OCI-LY7 (cell line): ENCODE data around the gene PEX1. TPM values are rescaled to one million over a fixed set of nuclear protein-coding genes. Genes with fewer than 3 reads are reported as not detected.
"Not testable (repeated sequence)": the region's sequence is repeated elsewhere in the genome, so short reads cannot be mapped to it uniquely, and the experiment has no call there.

Experiments
- BruUV-seq: library from RNA; stranded (reverse); fragments of 400-500 nt; replicated peaks from 2 replicates; lab custom pipeline; 2021; lab: Mats Ljungman, UMichigan
- CTCF ChIA-PET: fragments of 300-600 bp; sonication (Branson Sonifier 250); formaldehyde crosslinking; loops from one replicate; lab custom pipeline; 2022; ENCODE audit warnings: antibody characterized with exemption; ENCODE audit not compliant: unreplicated experiment; lab: Charles Lee
- POLR2A ChIA-PET: fragments of 300-600 bp; sonication (Branson Sonifier 250); formaldehyde crosslinking; loops from one replicate; lab custom pipeline; 2022; ENCODE audit warnings: antibody characterized with exemption; lab: Charles Lee
- DNase-seq: peaks from one replicate; pipeline ENCODE4 v3.0.0-alpha.2; 2015; ENCODE audit warnings: low spot score
- H2AFZ ChIP-seq: fragments of 200-600 bp; sonication (generic), shearing (Covaris generic); 2 replicates; pipeline ENCODE4 v1.6.1; 2014; ENCODE audit warnings: mild to moderate bottlenecking, antibody characterized with exemption, low read length, moderate library complexity
- H3K27ac ChIP-seq: fragments of 200-600 bp; sonication (generic); 2 replicates; pipeline ENCODE4 v1.5.1; 2014; ENCODE audit warnings: mixed run types, low read depth, mild to moderate bottlenecking, moderate library complexity, low read length, inconsistent platforms; ENCODE audit not compliant: poor library complexity, severe bottlenecking
- H3K36me3 ChIP-seq: fragments of 200-600 bp; sonication (generic); 2 replicates; pipeline ENCODE4 v1.6.1; 2014; ENCODE audit warnings: mild to moderate bottlenecking, antibody characterized with exemption, low read length, moderate library complexity, mixed read lengths; ENCODE audit not compliant: insufficient read depth
- H3K4me1 ChIP-seq: fragments of 200-600 bp; sonication (generic); 2 replicates; pipeline ENCODE4 v1.5.1; 2014; ENCODE audit warnings: mild to moderate bottlenecking, low read length; ENCODE audit not compliant: insufficient read depth, poor library complexity, severe bottlenecking
- H3K4me2 ChIP-seq: fragments of 200-600 bp; sonication (generic); 2 replicates; pipeline ENCODE4 v1.6.1; 2014; ENCODE audit warnings: mild to moderate bottlenecking, low read length
- H3K4me3 ChIP-seq: fragments of 200-600 bp; sonication (generic); 2 replicates; pipeline ENCODE4 v1.5.1; 2014; ENCODE audit warnings: mild to moderate bottlenecking, low read depth, low read length; ENCODE audit not compliant: poor library complexity, severe bottlenecking
- H3K79me2 ChIP-seq: fragments of 200-600 bp; sonication (generic); 2 replicates; pipeline ENCODE4 v1.6.1; 2016; ENCODE audit warnings: low read depth, mild to moderate bottlenecking, low read length, moderate library complexity, mixed read lengths; ENCODE audit not compliant: insufficient read depth
- H3K9me2 ChIP-seq: fragments of 200-600 bp; sonication (generic); 2 replicates; pipeline ENCODE4 v1.6.1; 2016; ENCODE audit warnings: mild to moderate bottlenecking, low read length, mixed read lengths; ENCODE audit not compliant: insufficient read depth
- H3K9me3 ChIP-seq: fragments of 200-600 bp; sonication (generic); 2 replicates; pipeline ENCODE4 v1.6.1; 2014; ENCODE audit warnings: mild to moderate bottlenecking, mixed run types, low read length, mixed read lengths
- H4K20me1 ChIP-seq: fragments of 200-600 bp; sonication (generic); 2 replicates; pipeline ENCODE4 v1.6.1; 2014; ENCODE audit warnings: mild to moderate bottlenecking, antibody characterized with exemption, low read length, moderate library complexity, mixed read lengths; ENCODE audit not compliant: insufficient read depth
- intact Hi-C: fragments of 100-400 bp; cut with micrococcal nuclease; formaldehyde crosslinking; loops from one replicate; pipeline ENCODE4 v1.10.0; 2022; ENCODE audit not compliant: unreplicated experiment
- total RNA-seq, 2 experiments: library from RNA; depleted of rRNA in 1 of 2; stranded (reverse); fragments of >200 nt in 1 of 2; shearing (Covaris generic) in 1 of 2; gene quantifications; 2 replicates each; pipeline ENCODE4 v1.2.3, GENCODE V29; 2014 to 2022

Gene PEX1
- total RNA-seq, 2 experiments from 2014 or later = 28.7 to 36.0 TPM

- H2AFZ ChIP-seq, DNase-seq, H3K4me2 ChIP-seq, BruUV-seq, H3K36me3 ChIP-seq, CTCF ChIA-PET, H3K4me1 ChIP-seq, H4K20me1 ChIP-seq, H3K9me2 ChIP-seq, H3K9me3 ChIP-seq, H3K79me2 ChIP-seq, H3K27ac ChIP-seq, intact Hi-C loops, H3K4me3 ChIP-seq: not testable (repeated sequence)
- POLR2A ChIA-PET = interaction anchor here (0.6 kb wide), 1 partner anchor 1609 kb away, joined by 4 read pairs; no protein-coding TSS in a partner anchor
These were observed 52.3 kb downstream of the PEX1 start for GRCh38 chr7:92475851-92476590.

- DNase-seq, intact Hi-C loops, H3K79me2 ChIP-seq, H3K4me1 ChIP-seq, H3K27ac ChIP-seq, CTCF ChIA-PET, H4K20me1 ChIP-seq, BruUV-seq, H3K4me3 ChIP-seq, H3K9me3 ChIP-seq, H3K4me2 ChIP-seq, H2AFZ ChIP-seq, H3K36me3 ChIP-seq, H3K9me2 ChIP-seq: not testable (repeated sequence)
- POLR2A ChIA-PET = interaction anchor here (0.5 to 0.6 kb wide), 2 partner anchors 1609 to 1787 kb away, joined by 3 to 4 read pairs; no protein-coding TSS in a partner anchor
These were observed 53.0 kb downstream of the PEX1 start for GRCh38 chr7:92475261-92475770.

- H3K27ac ChIP-seq, H3K4me2 ChIP-seq, H3K36me3 ChIP-seq, H3K9me2 ChIP-seq, H3K4me1 ChIP-seq, H3K79me2 ChIP-seq, H4K20me1 ChIP-seq, H3K9me3 ChIP-seq, DNase-seq, intact Hi-C loops, H3K4me3 ChIP-seq, CTCF ChIA-PET, BruUV-seq, H2AFZ ChIP-seq: not testable (repeated sequence)
- POLR2A ChIA-PET = interaction anchor here (0.6 kb wide), 1 partner anchor 16 kb away, joined by 3 read pairs; no protein-coding TSS in a partner anchor
These were observed 54.3 kb downstream of the PEX1 start for GRCh38 chr7:92473989-92474388.

GRCh38 chr7:92468589-92468988 lies 59.7 kb downstream of the PEX1 start:
- H3K79me2 ChIP-seq, H4K20me1 ChIP-seq, DNase-seq, H3K4me3 ChIP-seq, H3K36me3 ChIP-seq, POLR2A ChIA-PET, CTCF ChIA-PET, H3K9me3 ChIP-seq, BruUV-seq, H3K9me2 ChIP-seq, H2AFZ ChIP-seq, H3K4me1 ChIP-seq, H3K27ac ChIP-seq, H3K4me2 ChIP-seq: not testable (repeated sequence)
- intact Hi-C loops = loop anchor here (10.0 kb wide), 1 partner anchor 586 kb away; no protein-coding TSS in a partner anchor
